Measurements from ENCODE around the gene MIER3. TPM values are rescaled to one million over a fixed set of nuclear protein-coding genes. Genes with fewer than 3 reads are reported as not detected.
A peak's percentile ranks its signal among the peaks of the same experiment; 100 is the strongest.

Gene MIER3, protein sequence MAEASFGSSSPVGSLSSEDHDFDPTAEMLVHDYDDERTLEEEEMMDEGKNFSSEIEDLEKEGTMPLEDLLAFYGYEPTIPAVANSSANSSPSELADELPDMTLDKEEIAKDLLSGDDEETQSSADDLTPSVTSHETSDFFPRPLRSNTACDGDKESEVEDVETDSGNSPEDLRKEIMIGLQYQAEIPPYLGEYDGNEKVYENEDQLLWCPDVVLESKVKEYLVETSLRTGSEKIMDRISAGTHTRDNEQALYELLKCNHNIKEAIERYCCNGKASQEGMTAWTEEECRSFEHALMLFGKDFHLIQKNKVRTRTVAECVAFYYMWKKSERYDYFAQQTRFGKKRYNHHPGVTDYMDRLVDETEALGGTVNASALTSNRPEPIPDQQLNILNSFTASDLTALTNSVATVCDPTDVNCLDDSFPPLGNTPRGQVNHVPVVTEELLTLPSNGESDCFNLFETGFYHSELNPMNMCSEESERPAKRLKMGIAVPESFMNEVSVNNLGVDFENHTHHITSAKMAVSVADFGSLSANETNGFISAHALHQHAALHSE
- 10 to 100 TPM; 14.4 to 44.5 (median 23.6) TPM for total RNA-seq

DNA sequence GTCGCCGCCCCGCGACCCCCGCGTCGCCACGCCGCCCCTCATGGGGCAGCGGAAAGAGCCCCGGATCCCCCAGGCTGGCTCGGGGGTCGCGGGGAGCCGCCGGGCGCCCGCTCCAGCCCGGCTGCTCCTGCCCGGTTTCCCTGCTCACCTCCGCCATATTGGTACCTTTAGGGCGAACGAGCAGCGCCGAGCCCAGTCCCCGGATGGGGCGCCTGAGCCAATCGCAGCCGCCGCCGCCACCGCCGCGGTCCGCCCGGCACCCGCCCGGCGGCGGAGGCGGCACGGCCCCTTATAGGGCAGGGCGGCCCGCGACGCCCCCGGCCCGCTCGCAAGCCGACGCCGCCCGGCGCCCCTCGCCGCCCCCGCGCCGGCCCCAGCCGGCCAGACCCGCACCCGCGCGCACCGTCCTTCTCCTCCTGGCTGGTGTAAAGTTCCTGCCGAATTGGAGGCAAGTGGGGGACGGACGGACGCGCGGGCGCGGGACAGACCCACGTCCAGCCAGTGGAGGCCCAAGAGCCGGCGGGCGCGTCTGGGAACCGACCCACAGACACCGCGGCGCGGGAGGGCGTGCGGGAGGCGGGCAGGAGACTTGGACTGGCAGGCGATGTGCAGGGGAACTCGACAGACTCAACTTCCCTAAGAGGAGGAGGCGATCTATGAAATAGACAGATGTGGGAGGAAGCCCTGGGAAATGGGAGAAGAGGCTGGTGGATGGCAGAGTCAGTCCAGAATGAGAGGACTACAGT, at the start of gene MIER3:
MIER3 (minus strand) TSS at position 178 of the 746 bp plus-strand sequence; CDS start at position 157, 21 bp downstream.
- Histone ChIP-seq H3K36me3 (no peaks in the 10 kb centered on the region), H3K27ac (peak within 1 kb of the TSS; percentile 54 to 96 (median 92)), H3K9me3 (no peaks in the 10 kb centered on the region), H3K4me3 (peak within 1 kb of the TSS; percentile 70 to 78), H3K4me1 (peaks cover 0 to 36% (median 0%) of the 10 kb centered on the region in 3 donors), H3K27me3 (no peaks in the 10 kb centered on the region)
- TF ChIP-seq POLR2AphosphoS5 (IDR thresholded peaks at IDR 0.05) (no peak), POLR2A (IDR thresholded peaks at IDR 0.05) (peak; percentile 14 to 44)
- TF ChIP-seq, protein P1, sequence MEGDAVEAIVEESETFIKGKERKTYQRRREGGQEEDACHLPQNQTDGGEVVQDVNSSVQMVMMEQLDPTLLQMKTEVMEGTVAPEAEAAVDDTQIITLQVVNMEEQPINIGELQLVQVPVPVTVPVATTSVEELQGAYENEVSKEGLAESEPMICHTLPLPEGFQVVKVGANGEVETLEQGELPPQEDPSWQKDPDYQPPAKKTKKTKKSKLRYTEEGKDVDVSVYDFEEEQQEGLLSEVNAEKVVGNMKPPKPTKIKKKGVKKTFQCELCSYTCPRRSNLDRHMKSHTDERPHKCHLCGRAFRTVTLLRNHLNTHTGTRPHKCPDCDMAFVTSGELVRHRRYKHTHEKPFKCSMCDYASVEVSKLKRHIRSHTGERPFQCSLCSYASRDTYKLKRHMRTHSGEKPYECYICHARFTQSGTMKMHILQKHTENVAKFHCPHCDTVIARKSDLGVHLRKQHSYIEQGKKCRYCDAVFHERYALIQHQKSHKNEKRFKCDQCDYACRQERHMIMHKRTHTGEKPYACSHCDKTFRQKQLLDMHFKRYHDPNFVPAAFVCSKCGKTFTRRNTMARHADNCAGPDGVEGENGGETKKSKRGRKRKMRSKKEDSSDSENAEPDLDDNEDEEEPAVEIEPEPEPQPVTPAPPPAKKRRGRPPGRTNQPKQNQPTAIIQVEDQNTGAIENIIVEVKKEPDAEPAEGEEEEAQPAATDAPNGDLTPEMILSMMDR (IDR thresholded peaks at IDR 0.05), result peak in 1 of 4 experiments; percentile 12
- 0% methylated on average over 3 of the region's 89 CpGs for WGBS, 2 donors (ENCODE audit: low coverage in 1 of 2)
- peak; percentile 99 for ATAC-seq

DNA sequence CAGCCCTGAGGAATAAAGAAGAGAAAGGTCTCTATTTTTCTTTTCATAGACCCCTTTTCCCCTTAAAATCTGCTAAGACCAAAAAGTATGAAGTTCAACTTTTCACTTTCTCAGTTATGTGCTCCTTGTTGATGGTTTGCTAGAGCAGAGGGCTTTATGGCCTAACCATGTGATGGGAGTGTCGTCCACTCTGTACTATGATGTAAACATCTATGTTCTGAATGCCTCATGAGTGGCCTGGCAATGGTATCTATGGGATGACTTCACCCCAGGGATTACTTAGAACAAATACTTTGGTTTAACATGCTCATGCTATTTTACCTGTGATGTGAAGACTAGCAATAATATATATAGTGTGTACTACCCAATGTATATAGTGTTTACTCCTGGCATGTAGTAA, 43.7 kb upstream of the MIER3 start:
- no peak overlapping the region for H3K27ac ChIP-seq
- no peak overlapping the region for H3K4me3 ChIP-seq
- TF ChIP-seq EP300 (IDR thresholded peaks at IDR 0.05) (no peak), POLR2AphosphoS5 (IDR thresholded peaks at IDR 0.05) (no peak)
- TF ChIP-seq, protein P1 (IDR thresholded peaks at IDR 0.05), result no peak
- H3K9me3 ChIP-seq, result no peaks in the 10 kb centered on the region
- peaks cover 3% of the 10 kb centered on the region for H3K27me3 ChIP-seq
- no peaks in the 10 kb centered on the region for H3K4me1 ChIP-seq
- no peak for ATAC-seq
- H3K36me3 ChIP-seq, result no peaks in the 10 kb centered on the region
- WGBS, 2 donors (ENCODE audit: low coverage in 1 of 2), result 64% methylated on average over 1 of the region's 1 CpG; no CpG with 5 or more reads in 1 of the 2 donors

- Histone ChIP-seq H3K4me1 (no peaks in the 10 kb centered on the region), H3K36me3 (no peaks in the 10 kb centered on the region), H3K27me3 (peaks cover 3% of the 10 kb centered on the region), H3K27ac (no peak overlapping the region), H3K4me3 (no peak overlapping the region), H3K9me3 (no peaks in the 10 kb centered on the region)
- WGBS, 2 donors (ENCODE audit: low coverage in 1 of 2), result 43 to 63% methylated on average over 2 of the region's 2 CpGs
- TF ChIP-seq EP300 (IDR thresholded peaks at IDR 0.05) (no peak), POLR2AphosphoS5 (IDR thresholded peaks at IDR 0.05) (no peak), POLR2A (IDR thresholded peaks at IDR 0.05) (no peak)
- TF ChIP-seq, protein P1 (IDR thresholded peaks at IDR 0.05), result no peak
- no peak for ATAC-seq
These were observed 41.3 kb upstream of the MIER3 start for GRCh38 chr5:56993241-56993640.

DNA sequence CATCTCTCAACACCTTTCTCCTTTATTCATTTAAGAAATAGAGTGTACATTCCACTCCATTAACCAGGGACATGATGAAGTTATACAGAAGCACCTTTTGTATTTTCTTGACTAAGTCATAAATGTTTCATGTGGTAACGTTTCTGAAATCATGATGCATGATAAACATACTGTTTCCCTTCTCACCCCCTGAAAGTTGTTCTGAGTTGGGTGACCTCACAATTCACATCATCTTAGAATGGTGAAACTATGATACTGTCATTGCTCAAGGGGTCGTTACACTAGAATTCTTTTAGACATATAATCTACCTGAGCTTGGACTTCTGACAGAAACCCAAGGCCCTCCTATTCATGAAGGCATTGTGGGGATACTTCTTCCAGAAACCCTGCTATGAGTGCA, 37.8 kb upstream of the MIER3 start:
- H3K27me3 ChIP-seq, result peaks cover 3% of the 10 kb centered on the region
- H3K27ac ChIP-seq, result no peak overlapping the region
- no peaks in the 10 kb centered on the region for H3K36me3 ChIP-seq
- H3K9me3 ChIP-seq, result no peaks in the 10 kb centered on the region
- ATAC-seq, result no peak
- TF ChIP-seq EP300 (IDR thresholded peaks at IDR 0.05) (no peak), POLR2A (IDR thresholded peaks at IDR 0.05) (no peak), POLR2AphosphoS5 (IDR thresholded peaks at IDR 0.05) (no peak)
- TF ChIP-seq, protein P1 (IDR thresholded peaks at IDR 0.05), result no peak
- H3K4me3 ChIP-seq, result no peak overlapping the region
- WGBS, 2 donors (ENCODE audit: low coverage in 1 of 2), result 65 to 72% methylated on average over 2 of the region's 2 CpGs
- H3K4me1 ChIP-seq, result no peaks in the 10 kb centered on the region

Measured in gastroesophageal sphincter (tissue), 4 donors.